ENCODE measurements around the gene RASAL2.

DNA sequence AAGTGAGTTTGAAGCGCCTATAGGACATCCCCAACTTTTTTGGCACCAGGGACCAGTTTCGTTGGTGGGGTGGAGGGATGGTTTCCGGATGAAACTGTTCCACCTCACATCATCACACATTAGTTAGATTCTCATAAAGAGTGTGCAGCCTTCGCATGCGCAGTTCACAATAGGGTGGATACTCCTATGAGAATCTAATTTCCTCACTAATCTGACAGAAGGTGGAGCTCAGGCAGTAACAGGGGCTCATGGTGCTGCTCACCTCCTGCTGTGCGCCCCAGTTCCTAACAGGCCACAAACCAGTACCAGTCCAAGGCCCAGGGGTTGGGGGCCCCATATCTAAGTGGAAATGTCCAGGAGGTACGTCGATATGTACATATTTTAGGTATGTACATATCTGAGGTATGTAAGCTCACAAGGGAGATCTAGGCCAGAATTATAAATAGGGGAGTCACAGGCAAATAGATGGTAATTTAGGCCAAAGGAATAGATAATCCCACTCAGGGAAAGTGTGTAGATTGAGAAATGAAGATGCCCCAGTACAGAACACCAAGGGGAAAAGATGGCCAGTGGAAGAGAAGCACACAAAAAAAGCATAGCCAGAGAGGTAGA, 27.5 kb upstream of the RASAL2 start:
- TF ChIP-seq EZH2 (IDR thresholded peaks at IDR 0.05; ENCODE audit: low read length, missing control alignments): no peak
- TF ChIP-seq, protein P1, sequence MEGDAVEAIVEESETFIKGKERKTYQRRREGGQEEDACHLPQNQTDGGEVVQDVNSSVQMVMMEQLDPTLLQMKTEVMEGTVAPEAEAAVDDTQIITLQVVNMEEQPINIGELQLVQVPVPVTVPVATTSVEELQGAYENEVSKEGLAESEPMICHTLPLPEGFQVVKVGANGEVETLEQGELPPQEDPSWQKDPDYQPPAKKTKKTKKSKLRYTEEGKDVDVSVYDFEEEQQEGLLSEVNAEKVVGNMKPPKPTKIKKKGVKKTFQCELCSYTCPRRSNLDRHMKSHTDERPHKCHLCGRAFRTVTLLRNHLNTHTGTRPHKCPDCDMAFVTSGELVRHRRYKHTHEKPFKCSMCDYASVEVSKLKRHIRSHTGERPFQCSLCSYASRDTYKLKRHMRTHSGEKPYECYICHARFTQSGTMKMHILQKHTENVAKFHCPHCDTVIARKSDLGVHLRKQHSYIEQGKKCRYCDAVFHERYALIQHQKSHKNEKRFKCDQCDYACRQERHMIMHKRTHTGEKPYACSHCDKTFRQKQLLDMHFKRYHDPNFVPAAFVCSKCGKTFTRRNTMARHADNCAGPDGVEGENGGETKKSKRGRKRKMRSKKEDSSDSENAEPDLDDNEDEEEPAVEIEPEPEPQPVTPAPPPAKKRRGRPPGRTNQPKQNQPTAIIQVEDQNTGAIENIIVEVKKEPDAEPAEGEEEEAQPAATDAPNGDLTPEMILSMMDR (conservative IDR thresholded peaks at IDR 0.05 in 1 of 2, IDR thresholded peaks at IDR 0.05 in 1 of 2; ENCODE audit: low read depth in 1 of 2, low read length in 2 of 2): no peak
